Spleen (tissue), 7 donors: Measurements from ENCODE around the gene TCF7L1.

Source experiments
- POLR2A ChIP-seq, 3 donors: fragments of 450-650 bp; IDR thresholded peaks; one replicate each; pipeline ENCODE4 v1.5.1; 2017; ENCODE audit warnings: antibody characterized with exemption in 3 of 3, mild to moderate bottlenecking in 1 of 3
- POLR2AphosphoS5 ChIP-seq, 3 donors: sonication (generic); formaldehyde crosslinking; IDR thresholded peaks; one replicate each; pipeline ENCODE4 v1.5.1; 2017; ENCODE audit warnings: antibody characterized with exemption in 3 of 3
- TF ChIP-seq, protein P1 (sequence below), 11 experiments: fragments of 200-600 bp in 7 of 11; fragments of 450-650 bp in 4 of 11; sonication (generic) in 4 of 11; IDR thresholded peaks in 8 of 11; conservative IDR thresholded peaks in 3 of 11; 1 replicate in 7 of 11; 2 replicates in 4 of 11; pipeline versions ENCODE4 v1.4.0 to v1.8.0; 2016 to 2021; ENCODE audit warnings: antibody characterized with exemption in 11 of 11, inconsistent platforms in 4 of 11, mild to moderate bottlenecking in 1 of 11
- donor health status: DM: no; HTN: no; CAD: no; lungs with moderate emphysema.
- donor health status: DM: no; HTN: no; CAD: no.
- donor health status: DM: no; HTN: no; CAD: no.

DNA sequence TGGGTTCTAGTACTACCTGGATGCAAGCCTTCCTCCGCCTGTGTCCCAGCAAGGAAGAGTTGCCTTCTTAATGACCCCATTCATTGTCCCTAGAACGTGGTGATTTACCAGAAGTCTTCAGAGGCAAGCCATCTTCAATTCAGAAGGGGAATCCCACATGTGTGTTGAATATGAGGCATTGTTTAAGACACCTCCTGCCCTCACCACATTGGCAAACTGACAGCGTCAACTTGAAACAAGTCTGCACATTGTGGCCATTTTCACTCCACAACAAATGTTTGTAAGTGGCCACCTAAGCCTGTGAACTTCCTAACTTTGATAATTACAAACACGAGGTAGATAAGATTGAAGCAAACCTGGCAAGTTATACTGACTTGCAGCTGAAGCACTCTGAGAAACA lies 83.7 kb downstream of the TCF7L1 start:
- TF ChIP-seq POLR2AphosphoS5 (IDR thresholded peaks at IDR 0.05) (no peak), POLR2A (IDR thresholded peaks at IDR 0.05) (no peak)
- TF ChIP-seq, protein P1, sequence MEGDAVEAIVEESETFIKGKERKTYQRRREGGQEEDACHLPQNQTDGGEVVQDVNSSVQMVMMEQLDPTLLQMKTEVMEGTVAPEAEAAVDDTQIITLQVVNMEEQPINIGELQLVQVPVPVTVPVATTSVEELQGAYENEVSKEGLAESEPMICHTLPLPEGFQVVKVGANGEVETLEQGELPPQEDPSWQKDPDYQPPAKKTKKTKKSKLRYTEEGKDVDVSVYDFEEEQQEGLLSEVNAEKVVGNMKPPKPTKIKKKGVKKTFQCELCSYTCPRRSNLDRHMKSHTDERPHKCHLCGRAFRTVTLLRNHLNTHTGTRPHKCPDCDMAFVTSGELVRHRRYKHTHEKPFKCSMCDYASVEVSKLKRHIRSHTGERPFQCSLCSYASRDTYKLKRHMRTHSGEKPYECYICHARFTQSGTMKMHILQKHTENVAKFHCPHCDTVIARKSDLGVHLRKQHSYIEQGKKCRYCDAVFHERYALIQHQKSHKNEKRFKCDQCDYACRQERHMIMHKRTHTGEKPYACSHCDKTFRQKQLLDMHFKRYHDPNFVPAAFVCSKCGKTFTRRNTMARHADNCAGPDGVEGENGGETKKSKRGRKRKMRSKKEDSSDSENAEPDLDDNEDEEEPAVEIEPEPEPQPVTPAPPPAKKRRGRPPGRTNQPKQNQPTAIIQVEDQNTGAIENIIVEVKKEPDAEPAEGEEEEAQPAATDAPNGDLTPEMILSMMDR (IDR thresholded peaks at IDR 0.05 in 8 of 11, conservative IDR thresholded peaks at IDR 0.05 in 3 of 11) = no peak
